Vagina (tissue), 2 donors: ENCODE results near the gene OR2M3.

Experiments
- POLR2AphosphoS5 ChIP-seq, 2 donors: sonication (generic); formaldehyde crosslinking; IDR thresholded peaks; one replicate each; pipeline ENCODE4 v1.9.0; 2017; ENCODE audit warnings: antibody characterized with exemption in 2 of 2, mild to moderate bottlenecking in 2 of 2, low read depth in 1 of 2; ENCODE audit not compliant: insufficient read depth in 1 of 2
- TF ChIP-seq, protein P1 (sequence below), 3 experiments: fragments of 450-650 bp in 2 of 3; fragments of 200-600 bp in 1 of 3; sonication (generic) in 1 of 3; IDR thresholded peaks; one replicate each; pipeline ENCODE4 v1.5.1; 2017 to 2019; ENCODE audit warnings: antibody characterized with exemption in 3 of 3, mild to moderate bottlenecking in 2 of 3, moderate library complexity in 2 of 3

DNA sequence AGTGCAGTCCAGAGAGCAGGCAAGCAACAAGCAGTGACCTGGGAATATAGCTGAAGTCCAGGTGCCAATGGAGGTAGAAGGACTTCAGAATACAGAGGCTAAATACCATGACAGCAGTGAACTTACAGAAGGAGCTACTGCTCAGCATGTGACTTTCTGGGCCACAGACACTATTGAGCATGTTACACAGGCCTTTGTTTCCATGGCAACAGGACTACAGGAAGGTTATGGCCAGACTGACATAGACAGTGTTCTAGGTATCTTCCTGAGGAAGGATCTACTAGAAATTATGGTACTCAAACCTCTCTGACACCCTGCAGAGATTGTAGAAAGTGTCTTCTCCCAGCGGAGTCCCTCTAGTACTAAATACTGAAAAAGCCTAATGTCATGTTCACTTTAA, 41.1 kb upstream of the OR2M3 start:
- TF ChIP-seq, protein P1, sequence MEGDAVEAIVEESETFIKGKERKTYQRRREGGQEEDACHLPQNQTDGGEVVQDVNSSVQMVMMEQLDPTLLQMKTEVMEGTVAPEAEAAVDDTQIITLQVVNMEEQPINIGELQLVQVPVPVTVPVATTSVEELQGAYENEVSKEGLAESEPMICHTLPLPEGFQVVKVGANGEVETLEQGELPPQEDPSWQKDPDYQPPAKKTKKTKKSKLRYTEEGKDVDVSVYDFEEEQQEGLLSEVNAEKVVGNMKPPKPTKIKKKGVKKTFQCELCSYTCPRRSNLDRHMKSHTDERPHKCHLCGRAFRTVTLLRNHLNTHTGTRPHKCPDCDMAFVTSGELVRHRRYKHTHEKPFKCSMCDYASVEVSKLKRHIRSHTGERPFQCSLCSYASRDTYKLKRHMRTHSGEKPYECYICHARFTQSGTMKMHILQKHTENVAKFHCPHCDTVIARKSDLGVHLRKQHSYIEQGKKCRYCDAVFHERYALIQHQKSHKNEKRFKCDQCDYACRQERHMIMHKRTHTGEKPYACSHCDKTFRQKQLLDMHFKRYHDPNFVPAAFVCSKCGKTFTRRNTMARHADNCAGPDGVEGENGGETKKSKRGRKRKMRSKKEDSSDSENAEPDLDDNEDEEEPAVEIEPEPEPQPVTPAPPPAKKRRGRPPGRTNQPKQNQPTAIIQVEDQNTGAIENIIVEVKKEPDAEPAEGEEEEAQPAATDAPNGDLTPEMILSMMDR (IDR thresholded peaks at IDR 0.05), result no peak
- no peak for TF ChIP-seq POLR2AphosphoS5 (IDR thresholded peaks at IDR 0.05; ENCODE audit: insufficient read depth in 1 of 2, low read depth in 1 of 2)
